ENCODE measurements around the gene CCDC57.

The CCDC57 gene

DNA sequence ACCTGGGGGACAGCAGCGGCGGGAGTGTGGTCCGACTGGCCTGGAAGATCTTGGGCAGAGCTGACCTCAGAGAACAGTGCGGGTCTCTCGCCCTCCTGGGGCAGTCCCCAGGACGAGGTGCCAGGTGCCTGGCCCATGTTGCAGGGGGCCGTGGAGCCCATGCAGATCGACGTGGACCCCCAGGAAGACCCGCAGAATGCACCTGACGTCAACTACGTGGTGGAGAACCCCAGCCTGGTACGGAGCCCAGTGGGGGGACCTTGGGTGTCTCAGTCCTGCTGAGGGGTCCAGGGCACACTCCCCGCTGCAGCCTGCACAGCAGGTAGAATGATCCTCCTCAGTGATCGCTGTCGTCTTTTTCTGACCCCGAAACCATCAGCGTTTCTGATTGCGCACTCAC, 159.5 kb downstream of the CCDC57 start:
- Histone ChIP-seq H3K9ac (ENCODE audit: low read depth, low read length) (no peak overlapping the region), H3K36me3 (ENCODE audit: control insufficient read depth, insufficient read depth, low read length) (peaks cover 61% of the 10 kb centered on the region), H3K4me3 (ENCODE audit: low read depth, low read length) (no peak overlapping the region), H3K4me1 (ENCODE audit: control insufficient read depth, insufficient read depth, low read length) (no peaks in the 10 kb centered on the region), H3K27me3 (ENCODE audit: control insufficient read depth, insufficient read depth, low read length) (no peaks in the 10 kb centered on the region), H3K9me3 (ENCODE audit: control insufficient read depth, insufficient read depth, low read length) (no peaks in the 10 kb centered on the region)

- peaks cover 62% of the 10 kb centered on the region for H3K36me3 ChIP-seq (ENCODE audit: control insufficient read depth, insufficient read depth, low read length)
- peak overlapping the region; percentile 79 for H3K4me3 ChIP-seq (ENCODE audit: low read depth, low read length)
- no peaks in the 10 kb centered on the region for H3K4me1 ChIP-seq (ENCODE audit: control insufficient read depth, insufficient read depth, low read length)
- no peaks in the 10 kb centered on the region for H3K9me3 ChIP-seq (ENCODE audit: control insufficient read depth, insufficient read depth, low read length)
- peak overlapping the region; percentile 76 for H3K9ac ChIP-seq (ENCODE audit: low read depth, low read length)
- H3K27me3 ChIP-seq (ENCODE audit: control insufficient read depth, insufficient read depth, low read length), result no peaks in the 10 kb centered on the region
These were observed 160.0 kb downstream of the CCDC57 start for GRCh38 chr17:82052638-82053059.

GRCh38 chr17:82051776-82052637, 160.6 kb downstream of the CCDC57 start, which contains the start of the genes GPS1 and RFNG:
GPS1 (plus strand) TSS chr17:82051898; CDS start chr17:82051932, 34 bp downstream.
RFNG (minus strand) TSS chr17:82051811; CDS start chr17:82051766, 45 bp downstream.
- Histone ChIP-seq H3K27me3 (ENCODE audit: control insufficient read depth, insufficient read depth, low read length) (no peaks in the 10 kb centered on the region), H3K9ac (ENCODE audit: low read depth, low read length) (peak within 1 kb of the TSS; percentile 76), H3K9me3 (ENCODE audit: control insufficient read depth, insufficient read depth, low read length) (no peaks in the 10 kb centered on the region), H3K4me1 (ENCODE audit: control insufficient read depth, insufficient read depth, low read length) (no peaks in the 10 kb centered on the region), H3K36me3 (ENCODE audit: control insufficient read depth, insufficient read depth, low read length) (peaks cover 60% of the 10 kb centered on the region), H3K4me3 (ENCODE audit: low read depth, low read length) (peak within 1 kb of the TSS; percentile 79)
